ENCODE data around the gene PEX12.
A peak's percentile ranks its signal among the peaks of the same experiment; 100 is the strongest.

Gene PEX12

GRCh38 chr17:35578197-35578928 lies at the start of gene PEX12:
Gene PEX12 (minus strand): TSS chr17:35578571. CDS start chr17:35578021, 550 bp downstream.
- TF ChIP-seq CTCF (IDR thresholded peaks at IDR 0.05; ENCODE audit: low read depth, low read length, missing control alignments) = no peak
- DNase-seq (ENCODE audit: low read depth) = peak; percentile 84
- H3K4me3 ChIP-seq (ENCODE audit: low read depth, low read length) = peak within 1 kb of the TSS; percentile 81

GRCh38 chr17:35627417-35627816 lies 49.0 kb upstream of the PEX12 start:
- TF ChIP-seq CTCF (IDR thresholded peaks at IDR 0.05; ENCODE audit: low read depth, low read length, missing control alignments) = no peak
- no peak for DNase-seq (ENCODE audit: low read depth)
- no peak overlapping the region for H3K4me3 ChIP-seq (ENCODE audit: low read depth, low read length)

- TF ChIP-seq CTCF (IDR thresholded peaks at IDR 0.05; ENCODE audit: low read depth, low read length, missing control alignments) = no peak
- H3K4me3 ChIP-seq (ENCODE audit: low read depth, low read length) = no peak overlapping the region
- DNase-seq (ENCODE audit: low read depth) = no peak
Observed at GRCh38 chr17:35621768-35622167, 43.4 kb upstream of the PEX12 start.

- no peak overlapping the region for H3K4me3 ChIP-seq (ENCODE audit: low read depth, low read length)
- TF ChIP-seq CTCF (IDR thresholded peaks at IDR 0.05; ENCODE audit: low read depth, low read length, missing control alignments) = no peak
- DNase-seq (ENCODE audit: low read depth) = no peak
Observed at GRCh38 chr17:35618628-35619027, 40.3 kb upstream of the PEX12 start.

GRCh38 chr17:35617505-35617904 lies 39.1 kb upstream of the PEX12 start:
- H3K4me3 ChIP-seq (ENCODE audit: low read depth, low read length) = no peak overlapping the region
- TF ChIP-seq CTCF (IDR thresholded peaks at IDR 0.05; ENCODE audit: low read depth, low read length, missing control alignments) = no peak
- no peak for DNase-seq (ENCODE audit: low read depth)

- H3K4me3 ChIP-seq (ENCODE audit: low read depth, low read length) = no peak overlapping the region
- no peak for DNase-seq (ENCODE audit: low read depth)
- no peak for TF ChIP-seq CTCF (IDR thresholded peaks at IDR 0.05; ENCODE audit: low read depth, low read length, missing control alignments)
Observed at GRCh38 chr17:35616536-35616935, 38.2 kb upstream of the PEX12 start.

GRCh38 chr17:35614810-35615209 lies 36.4 kb upstream of the PEX12 start:
- no peak for TF ChIP-seq CTCF (IDR thresholded peaks at IDR 0.05; ENCODE audit: low read depth, low read length, missing control alignments)
- no peak for DNase-seq (ENCODE audit: low read depth)
- H3K4me3 ChIP-seq (ENCODE audit: low read depth, low read length) = no peak overlapping the region
